H1 (cell line): ENCODE results near the gene WDR77. TPM values are rescaled to one million over a fixed set of nuclear protein-coding genes. Genes with fewer than 3 reads are reported as not detected.

Experiments
- CTCF ChIA-PET: fragments of 300-600 bp; sonication (Branson Sonifier 250); formaldehyde crosslinking; loops from one replicate; lab custom pipeline; 2021; ENCODE audit not compliant: partially characterized antibody; lab: Charles Lee
- POLR2A ChIA-PET: fragments of 300-600 bp; sonication (Branson Sonifier 250); formaldehyde crosslinking; loops from one replicate; lab custom pipeline; 2021; ENCODE audit warnings: inconsistent platforms; ENCODE audit not compliant: partially characterized antibody; lab: Charles Lee
- DNase-seq, 2 experiments: peaks; one replicate each; pipeline versions ENCODE4 v3.0.0 to v3.0.0-alpha.2; 2010 to 2022; ENCODE audit warnings: low spot score in 2 of 2, low read depth in 1 of 2, mixed read lengths in 1 of 2
- FAIRE-seq: peaks from 2 replicates; lab custom pipeline; 2011; peaks lifted over from hg19 to GRCh38; lab: Jason Lieb, UNC
- H2AFZ ChIP-seq: 2 replicates; pipeline ENCODE4 v1.8.1; 2012; ENCODE audit warnings: low read length, inconsistent platforms
- H2AK5ac ChIP-seq: 2 replicates; pipeline ENCODE4 v1.6.1; 2013; ENCODE audit warnings: low read depth, low read length
- H2BK120ac ChIP-seq: replicated peaks from 2 replicates; pipeline ENCODE3; 2013; ENCODE audit warnings: low read depth, low read length, inconsistent platforms
- H2BK12ac ChIP-seq: 2 replicates; pipeline ENCODE4 v1.6.1; 2013; ENCODE audit warnings: low read depth, low read length
- H2BK15ac ChIP-seq: 2 replicates; pipeline ENCODE4 v1.6.1; 2013; ENCODE audit warnings: low read length
- H2BK20ac ChIP-seq: 2 replicates; pipeline ENCODE4 v1.6.1; 2013; ENCODE audit warnings: low read length
- H2BK5ac ChIP-seq: 2 replicates; pipeline ENCODE4 v1.6.1; 2013; ENCODE audit warnings: low read depth, low read length
- H3K14ac ChIP-seq: 2 replicates; pipeline ENCODE4 v1.6.1; 2013; ENCODE audit warnings: inconsistent platforms; ENCODE audit not compliant: insufficient read length
- H3K18ac ChIP-seq: 2 replicates; pipeline ENCODE4 v1.6.1; 2013; ENCODE audit warnings: low read length; ENCODE audit errors: extremely low read depth
- H3K23ac ChIP-seq: 2 replicates; pipeline ENCODE4 v1.6.1; 2013; ENCODE audit warnings: inconsistent platforms; ENCODE audit not compliant: insufficient read length
- H3K23me2 ChIP-seq: 2 replicates; pipeline ENCODE4 v1.6.1; 2013; ENCODE audit warnings: low read depth, low read length
- H3K27ac ChIP-seq: 2 replicates; pipeline ENCODE4 v1.6.1; 2011; ENCODE audit warnings: low read depth, low read length, inconsistent platforms
- H3K27me3 ChIP-seq, 4 experiments: replicated peaks in 1 of 4; 1 replicate in 1 of 4; 2 replicates in 3 of 4; pipeline versions ENCODE4 v1.6.1 to v1.8.1; 2011 to 2013; ENCODE audit warnings: low read length in 3 of 4, mild to moderate bottlenecking in 3 of 4, inconsistent platforms in 2 of 4, mixed read lengths in 2 of 4, moderate library complexity in 1 of 4; ENCODE audit not compliant: control insufficient read depth in 3 of 4, insufficient read depth in 3 of 4; ENCODE audit errors: extremely low read depth in 1 of 4
- H3K36me3 ChIP-seq, 4 experiments: 2 replicates each; pipeline versions ENCODE4 v1.6.1 to v1.8.1; 2011 to 2013; ENCODE audit warnings: mild to moderate bottlenecking in 4 of 4, low read length in 3 of 4, moderate library complexity in 2 of 4, control low read depth in 1 of 4, inconsistent platforms in 1 of 4; ENCODE audit not compliant: insufficient read depth in 4 of 4, control insufficient read depth in 2 of 4
- H3K4ac ChIP-seq: replicated peaks from 2 replicates; pipeline ENCODE3; 2013; ENCODE audit warnings: low read length, low read depth, mixed read lengths, inconsistent platforms; ENCODE audit not compliant: insufficient read length
- H3K4me1 ChIP-seq, 4 experiments: replicated peaks in 1 of 4; 1 replicate in 1 of 4; 2 replicates in 3 of 4; pipeline versions ENCODE4 v1.6.1 to v1.8.1; 2011 to 2013; ENCODE audit warnings: low read length in 3 of 4, inconsistent platforms in 2 of 4, mixed read lengths in 1 of 4; ENCODE audit not compliant: insufficient read depth in 4 of 4, control insufficient read depth in 3 of 4
- H3K4me2 ChIP-seq, 2 experiments: 2 replicates each; pipeline versions ENCODE4 v1.6.1 to v1.8.1; 2011 to 2013; ENCODE audit warnings: low read depth in 2 of 2, low read length in 2 of 2, control low read depth in 1 of 2, inconsistent platforms in 1 of 2, mild to moderate bottlenecking in 1 of 2; ENCODE audit not compliant: insufficient read depth in 1 of 2
- H3K4me3 ChIP-seq, 4 experiments: fragments of 200-600, 300-600 bp in 1 of 4; sonication (generic), shearing (Covaris generic), sonication (Bioruptor Twin) in 1 of 4; 2 replicates each; pipeline versions ENCODE4 v1.5.1 to v1.8.1; 2011 to 2016; ENCODE audit warnings: low read length in 4 of 4, low read depth in 3 of 4, control low read depth in 2 of 4, inconsistent platforms in 2 of 4, mild to moderate bottlenecking in 2 of 4, mixed read lengths in 1 of 4, moderate library complexity in 1 of 4; ENCODE audit not compliant: insufficient read depth in 2 of 4; ENCODE audit errors: extremely low read depth in 1 of 4
- H3K56ac ChIP-seq: replicated peaks from 2 replicates; pipeline ENCODE3; 2013; ENCODE audit warnings: low read depth, mild to moderate bottlenecking, mixed read lengths, low read length, inconsistent platforms; ENCODE audit not compliant: insufficient read length
- H3K79me1 ChIP-seq: 2 replicates; pipeline ENCODE4 v1.6.1; 2013; ENCODE audit warnings: low read depth, low read length, control low read depth
- H3K79me2 ChIP-seq, 2 experiments: 2 replicates each; pipeline versions ENCODE4 v1.6.1 to v1.8.1; 2012 to 2013; ENCODE audit warnings: low read length in 2 of 2, mild to moderate bottlenecking in 2 of 2, inconsistent platforms in 1 of 2; ENCODE audit not compliant: insufficient read depth in 2 of 2, control insufficient read depth in 1 of 2
- H3K9ac ChIP-seq, 4 experiments: replicated peaks in 1 of 4; 1 replicate in 1 of 4; 2 replicates in 3 of 4; pipeline versions ENCODE4 v1.6.1 to v1.8.1; 2011 to 2013; ENCODE audit warnings: low read depth in 3 of 4, low read length in 3 of 4, control low read depth in 2 of 4, mild to moderate bottlenecking in 2 of 4, moderate library complexity in 2 of 4, inconsistent platforms in 1 of 4; ENCODE audit errors: extremely low read depth in 1 of 4
- H3K9me3 ChIP-seq, 2 experiments: 2 replicates each; pipeline versions ENCODE4 v1.6.1 to v1.8.1; 2012 to 2013; ENCODE audit warnings: mild to moderate bottlenecking in 2 of 2, moderate library complexity in 2 of 2, control low read depth in 1 of 2, inconsistent platforms in 1 of 2, low read depth in 1 of 2, low read length in 1 of 2, mixed read lengths in 1 of 2; ENCODE audit not compliant: insufficient read depth in 2 of 2
- H4K20me1 ChIP-seq, 2 experiments: replicated peaks in 1 of 2; 2 replicates each; pipeline versions ENCODE3 to v1.8.1; 2011 to 2013; ENCODE audit warnings: inconsistent platforms in 2 of 2, low read length in 2 of 2, mild to moderate bottlenecking in 1 of 2; ENCODE audit not compliant: insufficient read depth in 2 of 2, control insufficient read depth in 1 of 2
- H4K5ac ChIP-seq: 2 replicates; pipeline ENCODE4 v1.6.1; 2013; ENCODE audit warnings: low read length, low read depth, mixed read lengths, inconsistent platforms; ENCODE audit not compliant: insufficient read length
- H4K8ac ChIP-seq: 2 replicates; pipeline ENCODE4 v1.8.0; 2013; ENCODE audit warnings: mild to moderate bottlenecking, moderate library complexity, low read length, inconsistent platforms; ENCODE audit not compliant: insufficient read depth; ENCODE audit errors: extremely low read depth
- H4K91ac ChIP-seq: replicated peaks from 2 replicates; pipeline ENCODE3; 2013; ENCODE audit warnings: low read length, mixed read lengths, inconsistent platforms; ENCODE audit not compliant: insufficient read length
- CTBP2 ChIP-seq: IDR thresholded peaks from 2 replicates; pipeline ENCODE4 v1.7.0; 2011; ENCODE audit warnings: borderline replicate concordance, mild to moderate bottlenecking, moderate library complexity, mixed read lengths, low read length; ENCODE audit not compliant: insufficient read depth, insufficient read length
- CTCF ChIP-seq, 3 experiments: IDR thresholded peaks; 1 replicate in 2 of 3; 2 replicates in 1 of 3; pipeline versions ENCODE4 v1.5.1 to v1.6.1; 2011; ENCODE audit warnings: low read length in 3 of 3, mild to moderate bottlenecking in 3 of 3, inconsistent platforms in 2 of 3, low read depth in 1 of 3, moderate library complexity in 1 of 3; ENCODE audit not compliant: insufficient read depth in 1 of 3; ENCODE audit errors: control extremely low read depth in 1 of 3
- E2F6 ChIP-seq: IDR thresholded peaks from 2 replicates; pipeline ENCODE4 v1.6.1; 2012; ENCODE audit warnings: inconsistent platforms
- EZH2 ChIP-seq: fragments of 200-600 bp; sonication (generic); IDR thresholded peaks from 2 replicates; pipeline ENCODE4 v1.7.1; 2012; ENCODE audit warnings: low read depth, mild to moderate bottlenecking, moderate library complexity, low read length, inconsistent platforms; ENCODE audit not compliant: severe bottlenecking
- GTF2F1 ChIP-seq: IDR thresholded peaks from 2 replicates; pipeline ENCODE4 v1.6.1; 2012; ENCODE audit warnings: low read depth, low read length, improper control_type of control experiment, borderline replicate concordance
- JUN ChIP-seq: IDR thresholded peaks from 2 replicates; pipeline ENCODE4 v1.6.1; 2011; ENCODE audit warnings: low read depth, mild to moderate bottlenecking, improper control_type of control experiment, low read length
- RAD21 ChIP-seq, 2 experiments: IDR thresholded peaks in 1 of 2; conservative IDR thresholded peaks in 1 of 2; 2 replicates each; pipeline ENCODE4 v1.6.1; 2011; ENCODE audit warnings: low read depth in 2 of 2, low read length in 2 of 2, improper control_type of control experiment in 1 of 2, inconsistent platforms in 1 of 2, mild to moderate bottlenecking in 1 of 2, moderate library complexity in 1 of 2
- TBP ChIP-seq: IDR thresholded peaks from 2 replicates; pipeline ENCODE4 v1.6.1; 2011; ENCODE audit warnings: low read depth, low read length, improper control_type of control experiment
- USF2 ChIP-seq: IDR thresholded peaks from 2 replicates; pipeline ENCODE4 v1.6.1; 2011; ENCODE audit warnings: low read length, improper control_type of control experiment
- polyA plus RNA-seq, 7 experiments: library from polyadenylated mRNA; depleted of rRNA in 3 of 7; stranded (reverse) in 5 of 7; unstranded in 2 of 7; fragments of >200 nt in 5 of 7; fragments of 200-250 nt in 2 of 7; gene quantifications; 1 replicate in 5 of 7; 2 replicates in 1 of 7; 4 replicates in 1 of 7; pipeline versions ENCODE4 v1.2.1 to v1.2.3, GENCODE V29; 2011 to 2013; ENCODE audit warnings: missing spikeins in 2 of 7, mixed read lengths in 2 of 7
- total RNA-seq: library from RNA; stranded (reverse); fragmentation: NEBNext Ultra II Directional; extraction: Animal tissue kit (Norgen Biotek cat#: 25700); gene quantifications from 2 replicates; pipeline ENCODE4 v1.2.1, GENCODE V29; 2021

The WDR77 gene
- total and polyA plus RNA-seq, 2 of the 8 experiments (the other 6 are each of a cell fraction or from before 2014, with no cell fraction given): 66.0 to 156 TPM

- H3K79me2 ChIP-seq: no peaks in the 10 kb centered on the region
- H2BK120ac ChIP-seq: no peak overlapping the region
- no peak overlapping the region for H3K56ac ChIP-seq
- no peak overlapping the region for H3K4me2 ChIP-seq
- no peaks in the 10 kb centered on the region for H3K79me1 ChIP-seq
- H4K91ac ChIP-seq: no peak overlapping the region
- H3K23ac ChIP-seq: no peak overlapping the region
- FAIRE-seq (no peak), DNase-seq (no peak)
- no peak overlapping the region for H3K4ac ChIP-seq
- no peaks in the 10 kb centered on the region for H4K20me1 ChIP-seq
- H3K4me1 ChIP-seq: no peaks in the 10 kb centered on the region
- H2BK12ac ChIP-seq: no peak overlapping the region
- H3K23me2 ChIP-seq: no peaks in the 10 kb centered on the region
- no peak overlapping the region for H4K5ac ChIP-seq
- POLR2A ChIA-PET: no interaction called here
- H3K4me3 ChIP-seq: no peak overlapping the region
- no peak overlapping the region for H2AK5ac ChIP-seq
- H3K14ac ChIP-seq: no peak overlapping the region
- no peak overlapping the region for H4K8ac ChIP-seq
- no peak overlapping the region for H3K27ac ChIP-seq
- no peak overlapping the region for H2AFZ ChIP-seq
- no peak overlapping the region for H2BK20ac ChIP-seq
- H3K9ac ChIP-seq: no peak overlapping the region
- H2BK15ac ChIP-seq: no peak overlapping the region
- no peak overlapping the region for H3K18ac ChIP-seq
- H3K36me3 ChIP-seq: no peaks in the 10 kb centered on the region
- H3K9me3 ChIP-seq: no peaks in the 10 kb centered on the region
- CTCF ChIA-PET: interaction anchor here (0.7 to 1.5 kb wide), 8 partner anchors 8 to 263 kb away, joined by 3 to 7 read pairs (median 4); no protein-coding TSS in a partner anchor
- H3K27me3 ChIP-seq: no peaks in the 10 kb centered on the region
- H2BK5ac ChIP-seq: no peak overlapping the region
- TF ChIP-seq JUN: no peak
- no peak for TF ChIP-seq RAD21 (IDR thresholded peaks at IDR 0.05 in 1 of 2, conservative IDR thresholded peaks at IDR 0.05 in 1 of 2; ENCODE audit: low read depth in 2 of 2, low read length in 2 of 2)
- TF ChIP-seq E2F6: no peak
- no peak for TF ChIP-seq EZH2
- no peak for TF ChIP-seq TBP
- TF ChIP-seq USF2: no peak
- TF ChIP-seq GTF2F1: no peak
- no peak for TF ChIP-seq CTBP2
- no peak for TF ChIP-seq CTCF (IDR thresholded peaks at IDR 0.05; ENCODE audit: control extremely low read depth in 1 of 3, insufficient read depth in 1 of 3, low read depth in 1 of 3, low read length in 3 of 3)
These were observed 35.5 kb upstream of the WDR77 start for GRCh38 chr1:111484391-111485026.
